GM12878 (cell line): ENCODE measurements around the gene ETV6. TPM values are rescaled to one million over a fixed set of nuclear protein-coding genes. Genes with fewer than 3 reads are reported as not detected.

ENCODE experiments used
- ATAC-seq: fragments of 200-7000 bp; cut with Tn5 transposase; 3 replicates; pipeline ENCODE4 v1.9.1; 2020; ENCODE audit warnings: mild to moderate bottlenecking, moderate library complexity
- BruUV-seq: library from RNA; stranded (reverse); fragments of 400-500 nt; replicated peaks from 2 replicates; lab custom pipeline; 2021; lab: Mats Ljungman, UMichigan
- CTCF ChIA-PET: fragments of 300-600 bp; sonication (Branson Sonifier 250); formaldehyde crosslinking; extraction: SDS; loops from one replicate; lab custom pipeline; 2021; ENCODE audit warnings: inconsistent platforms; lab: Yijun Ruan, JAX
- POLR2A ChIA-PET: fragments of 350-600 bp; formaldehyde crosslinking; extraction: SDS; loops from one replicate; lab custom pipeline; 2021; ENCODE audit warnings: inconsistent platforms; lab: Charles Lee
- RAD21 ChIA-PET: fragments of 300-600 bp; sonication (Branson Sonifier 250); formaldehyde crosslinking; loops from one replicate; lab custom pipeline; 2023; ENCODE audit warnings: antibody characterized with exemption; ENCODE audit not compliant: unreplicated experiment; lab: Charles Lee
- SMC1A ChIA-PET: fragments of 300-600 bp; sonication (Branson Sonifier 250); formaldehyde crosslinking; loops from one replicate; lab custom pipeline; 2023; ENCODE audit not compliant: unreplicated experiment, uncharacterized antibody; lab: Charles Lee
- DNase-seq: peaks from one replicate; pipeline ENCODE4 v3.0.0-alpha.2; 2011; ENCODE audit warnings: low read depth, low spot score
- FAIRE-seq: peaks from 3 replicates; lab custom pipeline; 2011; peaks lifted over from hg19 to GRCh38; lab: Jason Lieb, UNC
- H2AFZ ChIP-seq: 2 replicates; pipeline ENCODE4 v1.6.0; 2011; ENCODE audit warnings: low read depth, low read length, control low read depth; ENCODE audit not compliant: control insufficient read depth
- H3K27ac ChIP-seq: 2 replicates; pipeline ENCODE4 v1.5.1; 2011; ENCODE audit warnings: control low read depth; ENCODE audit not compliant: control insufficient read depth, insufficient read depth
- H3K27me3 ChIP-seq, 2 experiments: replicated peaks in 1 of 2; 2 replicates each; pipeline versions ENCODE4 v1.6.0 to v1.6.1; 2011; ENCODE audit warnings: low read length in 1 of 2; ENCODE audit not compliant: control insufficient read depth in 2 of 2, insufficient read depth in 2 of 2
- H3K36me3 ChIP-seq, 2 experiments: 2 replicates each; pipeline ENCODE4 v1.5.1; 2011; ENCODE audit warnings: low read length in 1 of 2; ENCODE audit not compliant: control insufficient read depth in 2 of 2, insufficient read depth in 2 of 2
- H3K4me1 ChIP-seq: 2 replicates; pipeline ENCODE4 v1.6.1; 2011; ENCODE audit warnings: mild to moderate bottlenecking, low read length, moderate library complexity, mixed read lengths; ENCODE audit not compliant: control insufficient read depth, insufficient read depth
- H3K4me2 ChIP-seq: 2 replicates; pipeline ENCODE4 v1.6.0; 2011; ENCODE audit warnings: control low read depth; ENCODE audit not compliant: control insufficient read depth, insufficient read depth
- H3K4me3 ChIP-seq: fragments of 200-600 bp; sonication (generic); 2 replicates; pipeline ENCODE4 v1.5.1; 2016
- H3K79me2 ChIP-seq: 2 replicates; pipeline ENCODE4 v1.6.0; 2011; ENCODE audit warnings: low read length; ENCODE audit not compliant: control insufficient read depth, insufficient read depth
- H3K9ac ChIP-seq: 2 replicates; pipeline ENCODE4 v1.8.0; 2011; ENCODE audit warnings: low read length, control low read depth, mixed read lengths; ENCODE audit not compliant: control insufficient read depth, insufficient read depth
- H3K9me3 ChIP-seq: replicated peaks from 3 replicates; pipeline ENCODE4 v1.5.1; 2011; ENCODE audit warnings: mild to moderate bottlenecking, low read length; ENCODE audit not compliant: control insufficient read depth, insufficient read depth
- H4K20me1 ChIP-seq: 2 replicates; pipeline ENCODE4 v1.6.0; 2011; ENCODE audit not compliant: control insufficient read depth, insufficient read depth
- BRCA1 ChIP-seq: IDR thresholded peaks from 2 replicates; pipeline ENCODE4 v1.6.1; 2011; ENCODE audit warnings: low read depth, low read length, improper control_type of control experiment
- CBFB ChIP-seq: IDR thresholded peaks from 2 replicates; pipeline ENCODE4 v1.6.1; 2016; ENCODE audit warnings: antibody characterized with exemption, low read depth
- EED ChIP-seq: sonication (generic); IDR thresholded peaks from 2 replicates; pipeline ENCODE4 v1.6.1; 2016; ENCODE audit warnings: antibody characterized with exemption, low read depth
- ETV6 ChIP-seq, 2 experiments: fragments of 450-650 bp in 1 of 2; IDR thresholded peaks in 1 of 2; conservative IDR thresholded peaks in 1 of 2; 2 replicates each; pipeline ENCODE4 v1.6.1; 2014; ENCODE audit warnings: antibody characterized with exemption in 1 of 2, borderline replicate concordance in 1 of 2, low read depth in 1 of 2, mild to moderate bottlenecking in 1 of 2, moderate library complexity in 1 of 2
- IKZF1 ChIP-seq: fragments of 450-650 bp; conservative IDR thresholded peaks from 2 replicates; pipeline ENCODE4 v1.6.1; 2017; ENCODE audit warnings: antibody characterized with exemption, mild to moderate bottlenecking
- IRF4 ChIP-seq: IDR thresholded peaks from 2 replicates; pipeline ENCODE4 v1.6.1; 2011; ENCODE audit warnings: low read depth, low read length
- MEF2A ChIP-seq: IDR thresholded peaks from 2 replicates; pipeline ENCODE4 v1.6.1; 2011; ENCODE audit warnings: low read depth, mild to moderate bottlenecking, low read length, moderate library complexity; ENCODE audit not compliant: insufficient read depth
- MTA3 ChIP-seq: IDR thresholded peaks from 2 replicates; pipeline ENCODE4 v1.6.1; 2012; ENCODE audit warnings: low read length, inconsistent platforms, borderline replicate concordance
- NR2F1 ChIP-seq: fragments of 450-650 bp; conservative IDR thresholded peaks from 2 replicates; pipeline ENCODE4 v1.6.1; 2017; ENCODE audit warnings: mild to moderate bottlenecking
- POLR2A ChIP-seq: IDR thresholded peaks from 2 replicates; pipeline ENCODE4 v1.6.1; 2011; ENCODE audit warnings: low read depth, mild to moderate bottlenecking, low read length
- RBBP5 ChIP-seq: fragments of 200-600 bp; sonication (generic); conservative IDR thresholded peaks from 2 replicates; pipeline ENCODE4 v1.6.1; 2016
- SPI1 ChIP-seq: IDR thresholded peaks from 2 replicates; pipeline ENCODE4 v1.6.1; 2011; ENCODE audit warnings: low read depth, mild to moderate bottlenecking, low read length, moderate library complexity, borderline replicate concordance; ENCODE audit not compliant: insufficient read depth
- STAT3 ChIP-seq: IDR thresholded peaks from 2 replicates; pipeline ENCODE4 v1.6.1; 2011; ENCODE audit warnings: low read depth, low read length, improper control_type of control experiment
- TAF1 ChIP-seq: IDR thresholded peaks from 2 replicates; pipeline ENCODE4 v1.6.1; 2011; ENCODE audit warnings: mild to moderate bottlenecking, low read depth, low read length, borderline replicate concordance
- TARDBP ChIP-seq: IDR thresholded peaks from 2 replicates; pipeline ENCODE4 v1.6.1; 2016; ENCODE audit warnings: borderline replicate concordance
- ZNF384 ChIP-seq: IDR thresholded peaks from 2 replicates; pipeline ENCODE4 v1.6.1; 2012; ENCODE audit warnings: low read depth, mild to moderate bottlenecking, low read length, improper control_type of control experiment, borderline replicate concordance
- ZNF622 ChIP-seq: fragments of 450-650 bp; IDR thresholded peaks from 2 replicates; pipeline ENCODE4 v1.6.1; 2017; ENCODE audit warnings: mild to moderate bottlenecking, inconsistent platforms
- WGBS: methylation state at CpG from one replicate; pipeline ENCODE4 v1.1.6; 2016; ENCODE audit warnings: low lambda C conversion rate; ENCODE audit not compliant: insufficient replicate concordance, insufficient coverage; ENCODE audit errors: missing lambda C conversion rate; 5-methylcytosine and 5-hydroxymethylcytosine counted together
- in situ Hi-C: fragments of 300-500 bp; cut with MboI; formaldehyde crosslinking; loops from 9 replicates; pipeline ENCODE4 v1.14.3; 2018; ENCODE audit warnings: mixed read lengths
- intact Hi-C: fragments of 100-400 bp; cut with micrococcal nuclease; formaldehyde crosslinking; loops from one replicate; pipeline ENCODE4 v1.14.2; 2022; ENCODE audit not compliant: unreplicated experiment
- polyA plus RNA-seq, 11 experiments: library from polyadenylated mRNA; depleted of rRNA in 4 of 11; unstranded in 6 of 11; stranded (reverse) in 5 of 11; fragments of >200 nt; fragmentation: Nextera tagmentation in 4 of 11; fragmentation: Illumina TruSeq in 1 of 11; extraction: Ambion mirVana in 4 of 11; extraction: Trizol in 1 of 11; gene quantifications; 1 replicate in 1 of 11; 2 replicates in 10 of 11; pipeline versions ENCODE4 v1.2.1 to v1.2.3, GENCODE V29; 2011 to 2016; ENCODE audit warnings: inconsistent platforms in 2 of 11, missing spikeins in 2 of 11, low read depth in 1 of 11
- total RNA-seq, 4 experiments: library from RNA; depleted of rRNA in 3 of 4; stranded (reverse); fragments of >200 nt in 3 of 4; fragmentation: Illumina TruSeq in 1 of 4; extraction: Trizol in 1 of 4; gene quantifications; 2 replicates each; pipeline versions ENCODE4 v1.2.1 to v1.2.3, GENCODE V29; 2013 to 2021
- TF ChIP-seq, protein P1 (sequence below): IDR thresholded peaks from 2 replicates; pipeline ENCODE4 v1.6.1; 2012; ENCODE audit warnings: low read depth, low read length, improper control_type of control experiment
- TF ChIP-seq, protein P2 (sequence below): fragments of 450-650 bp; IDR thresholded peaks from 2 replicates; pipeline ENCODE4 v1.6.1; 2016; ENCODE audit warnings: mild to moderate bottlenecking
- TF ChIP-seq, protein P3 (sequence below): fragments of 150-350 bp; IDR thresholded peaks from 2 replicates; pipeline ENCODE4 v1.6.1; 2016; ENCODE audit warnings: low read depth, low read length

Gene ETV6
- total and polyA plus RNA-seq, 10 of the 15 experiments (the other 5 are each of a cell fraction or from before 2014, with no cell fraction given), result 6.6 to 74.8 (median 24.6) TPM

DNA sequence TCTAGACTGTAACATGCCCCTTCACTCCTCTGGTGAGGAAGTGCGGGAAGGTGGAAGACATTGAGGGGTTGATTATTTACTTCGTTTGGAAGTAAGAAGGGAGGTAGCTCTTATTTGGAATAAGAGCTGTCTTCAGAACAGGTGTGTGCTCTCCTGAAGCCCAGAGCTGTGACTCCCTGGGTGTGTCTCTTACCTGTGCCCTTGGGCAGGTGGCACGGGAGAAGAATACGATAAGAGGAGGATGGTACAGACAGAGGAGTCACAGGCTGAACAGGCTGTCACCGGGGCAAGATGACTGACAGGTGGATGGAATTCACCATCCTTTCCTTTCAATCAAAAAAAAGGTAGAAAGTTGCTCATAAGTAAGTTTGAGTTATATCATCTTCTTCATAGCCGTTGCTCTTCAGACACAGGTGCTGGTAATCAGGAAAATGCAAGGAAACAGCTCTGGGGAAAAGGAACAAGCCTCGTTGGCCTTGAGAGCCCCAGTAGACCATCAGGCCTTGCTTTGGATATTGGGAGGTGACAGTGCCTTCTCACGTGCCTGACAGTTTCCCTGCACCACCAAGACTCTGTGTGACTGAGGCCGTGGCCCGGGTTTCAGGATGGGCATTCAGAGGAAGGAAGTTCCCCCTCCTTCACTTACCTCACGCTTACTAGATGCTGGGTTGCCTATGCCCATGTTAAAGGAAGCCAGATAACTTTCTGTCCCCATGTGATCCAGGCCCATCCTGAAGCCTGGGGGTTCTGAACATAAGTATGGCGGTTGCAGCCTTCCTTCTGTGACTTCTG lies 120.4 kb downstream of the ETV6 start:
- ChIA-PET CTCF (interaction anchor here (0.7 to 4.6 kb wide), 2 partner anchors 10 to 11 kb away, joined by 3 to 22 read pairs; no protein-coding TSS in a partner anchor), POLR2A (interaction anchor here (0.7 to 9.1 kb wide), 5 partner anchors 10 to 256 kb away, joined by 3 to 91 read pairs (median 4); no protein-coding TSS in a partner anchor), RAD21 (interaction anchor here (1.1 to 13.8 kb wide), 3 partner anchors 12 to 212 kb away, joined by 3 to 399 read pairs (median 212); no protein-coding TSS in a partner anchor), SMC1A (interaction anchor here (0.6 to 39.9 kb wide), 10 partner anchors 2 to 232 kb away, joined by 3 to 1116 read pairs (median 5); no protein-coding TSS in a partner anchor)
- no peak for ATAC-seq
- H3K9ac ChIP-seq, result no peak overlapping the region
- intact Hi-C loops, result no loop called here
- no peaks in the 10 kb centered on the region for H4K20me1 ChIP-seq
- H3K36me3 ChIP-seq, result peaks cover 14% of the 10 kb centered on the region in 2 experiments
- peak overlapping the region; percentile 54 for H3K27ac ChIP-seq
- FAIRE-seq, result no peak
- BruUV-seq, result no TSS peak
- no peak overlapping the region for H2AFZ ChIP-seq
- DNase-seq, result no peak
- no peaks in the 10 kb centered on the region for H3K27me3 ChIP-seq
- in situ Hi-C loops, result no loop called here
- H3K4me1 ChIP-seq, result peaks cover 88% of the 10 kb centered on the region
- H3K4me2 ChIP-seq, result no peak overlapping the region
- WGBS, result 65% methylated on average over 12 of the region's 12 CpGs
- no peaks in the 10 kb centered on the region; the same call in 1 of the 3 replicates for H3K9me3 ChIP-seq
- H3K79me2 ChIP-seq, result peaks cover 84% of the 10 kb centered on the region
- no peak overlapping the region for H3K4me3 ChIP-seq
- peak; percentile 27; the same call in 1 of the 2 replicates for TF ChIP-seq MTA3
- TF ChIP-seq, protein P1, sequence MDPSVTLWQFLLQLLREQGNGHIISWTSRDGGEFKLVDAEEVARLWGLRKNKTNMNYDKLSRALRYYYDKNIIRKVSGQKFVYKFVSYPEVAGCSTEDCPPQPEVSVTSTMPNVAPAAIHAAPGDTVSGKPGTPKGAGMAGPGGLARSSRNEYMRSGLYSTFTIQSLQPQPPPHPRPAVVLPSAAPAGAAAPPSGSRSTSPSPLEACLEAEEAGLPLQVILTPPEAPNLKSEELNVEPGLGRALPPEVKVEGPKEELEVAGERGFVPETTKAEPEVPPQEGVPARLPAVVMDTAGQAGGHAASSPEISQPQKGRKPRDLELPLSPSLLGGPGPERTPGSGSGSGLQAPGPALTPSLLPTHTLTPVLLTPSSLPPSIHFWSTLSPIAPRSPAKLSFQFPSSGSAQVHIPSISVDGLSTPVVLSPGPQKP, result no peak
- TF ChIP-seq NR2F1, result no peak
- TF ChIP-seq, protein P2, sequence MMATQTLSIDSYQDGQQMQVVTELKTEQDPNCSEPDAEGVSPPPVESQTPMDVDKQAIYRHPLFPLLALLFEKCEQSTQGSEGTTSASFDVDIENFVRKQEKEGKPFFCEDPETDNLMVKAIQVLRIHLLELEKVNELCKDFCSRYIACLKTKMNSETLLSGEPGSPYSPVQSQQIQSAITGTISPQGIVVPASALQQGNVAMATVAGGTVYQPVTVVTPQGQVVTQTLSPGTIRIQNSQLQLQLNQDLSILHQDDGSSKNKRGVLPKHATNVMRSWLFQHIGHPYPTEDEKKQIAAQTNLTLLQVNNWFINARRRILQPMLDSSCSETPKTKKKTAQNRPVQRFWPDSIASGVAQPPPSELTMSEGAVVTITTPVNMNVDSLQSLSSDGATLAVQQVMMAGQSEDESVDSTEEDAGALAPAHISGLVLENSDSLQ, result peak; percentile 55; the same call in 1 of the 2 replicates
- peak; percentile 20; the same call in 1 of the 2 replicates for TF ChIP-seq POLR2A
- no peak for TF ChIP-seq IRF4
- no peak for TF ChIP-seq RBBP5
- TF ChIP-seq ZNF622, result no peak
- TF ChIP-seq TARDBP, result no peak
- TF ChIP-seq, protein P3, sequence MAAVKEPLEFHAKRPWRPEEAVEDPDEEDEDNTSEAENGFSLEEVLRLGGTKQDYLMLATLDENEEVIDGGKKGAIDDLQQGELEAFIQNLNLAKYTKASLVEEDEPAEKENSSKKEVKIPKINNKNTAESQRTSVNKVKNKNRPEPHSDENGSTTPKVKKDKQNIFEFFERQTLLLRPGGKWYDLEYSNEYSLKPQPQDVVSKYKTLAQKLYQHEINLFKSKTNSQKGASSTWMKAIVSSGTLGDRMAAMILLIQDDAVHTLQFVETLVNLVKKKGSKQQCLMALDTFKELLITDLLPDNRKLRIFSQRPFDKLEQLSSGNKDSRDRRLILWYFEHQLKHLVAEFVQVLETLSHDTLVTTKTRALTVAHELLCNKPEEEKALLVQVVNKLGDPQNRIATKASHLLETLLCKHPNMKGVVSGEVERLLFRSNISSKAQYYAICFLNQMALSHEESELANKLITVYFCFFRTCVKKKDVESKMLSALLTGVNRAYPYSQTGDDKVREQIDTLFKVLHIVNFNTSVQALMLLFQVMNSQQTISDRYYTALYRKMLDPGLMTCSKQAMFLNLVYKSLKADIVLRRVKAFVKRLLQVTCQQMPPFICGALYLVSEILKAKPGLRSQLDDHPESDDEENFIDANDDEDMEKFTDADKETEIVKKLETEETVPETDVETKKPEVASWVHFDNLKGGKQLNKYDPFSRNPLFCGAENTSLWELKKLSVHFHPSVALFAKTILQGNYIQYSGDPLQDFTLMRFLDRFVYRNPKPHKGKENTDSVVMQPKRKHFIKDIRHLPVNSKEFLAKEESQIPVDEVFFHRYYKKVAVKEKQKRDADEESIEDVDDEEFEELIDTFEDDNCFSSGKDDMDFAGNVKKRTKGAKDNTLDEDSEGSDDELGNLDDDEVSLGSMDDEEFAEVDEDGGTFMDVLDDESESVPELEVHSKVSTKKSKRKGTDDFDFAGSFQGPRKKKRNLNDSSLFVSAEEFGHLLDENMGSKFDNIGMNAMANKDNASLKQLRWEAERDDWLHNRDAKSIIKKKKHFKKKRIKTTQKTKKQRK, result no peak
- TF ChIP-seq CBFB, result no peak
- no peak for TF ChIP-seq BRCA1
- no peak for TF ChIP-seq SPI1
- no peak for TF ChIP-seq EED
- TF ChIP-seq ETV6 (conservative IDR thresholded peaks at IDR 0.05 in 1 of 2, IDR thresholded peaks at IDR 0.05 in 1 of 2; ENCODE audit: borderline replicate concordance in 1 of 2, low read depth in 1 of 2), result no peak
- TF ChIP-seq STAT3, result no peak
- no peak for TF ChIP-seq IKZF1
- TF ChIP-seq MEF2A, result no peak
- TF ChIP-seq TAF1, result no peak
- TF ChIP-seq ZNF384, result no peak
